Panc1 (cell line): ENCODE measurements around the gene FOS.

ENCODE experiments used
- CTCF ChIP-seq: fragments of 450-650 bp; IDR thresholded peaks from 2 replicates; pipeline ENCODE4 v1.5.1; 2017; ENCODE audit warnings: mild to moderate bottlenecking
- REST ChIP-seq, 2 experiments: IDR thresholded peaks; 2 replicates each; pipeline ENCODE4 v1.6.1; 2011 to 2012; ENCODE audit warnings: low read depth in 2 of 2, control low read depth in 1 of 2, low read length in 1 of 2, mild to moderate bottlenecking in 1 of 2, moderate library complexity in 1 of 2; ENCODE audit not compliant: insufficient read depth in 1 of 2

GRCh38 chr14:75261820-75262219, 16.8 kb upstream of the FOS start:
- TF ChIP-seq CTCF (no peak), REST (IDR thresholded peaks at IDR 0.05; ENCODE audit: insufficient read depth in 1 of 2, low read depth in 2 of 2, low read length in 1 of 2) (no peak)
